ENCODE data around the gene FEN1. TPM values are rescaled to one million over a fixed set of nuclear protein-coding genes. Genes with fewer than 3 reads are reported as not detected.
A peak's percentile ranks its signal among the peaks of the same experiment; 100 is the strongest.

FEN1 gene
- total RNA-seq, 2 experiments from 2014 or later = 141 to 150 TPM

DNA sequence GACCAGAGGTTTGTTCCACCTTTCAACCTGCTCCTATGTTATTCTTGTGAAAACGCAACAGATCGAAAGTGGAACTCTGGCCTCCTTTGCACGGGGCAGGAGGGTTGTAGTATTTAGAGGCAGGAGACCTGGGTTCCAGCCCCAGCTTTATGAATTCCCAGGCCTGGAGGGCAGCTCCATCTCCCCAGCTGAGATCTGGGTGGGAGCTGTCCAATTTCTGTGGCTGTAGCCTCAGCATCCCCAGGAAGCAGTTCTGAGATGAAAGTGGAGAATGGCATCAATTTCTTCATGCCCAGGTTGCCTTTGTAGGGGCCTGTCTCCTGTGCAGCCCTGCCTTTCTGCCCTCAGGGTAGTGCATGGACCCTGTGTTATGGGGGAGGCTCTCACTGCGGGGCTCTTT is 39.5 kb downstream of the FEN1 start:
- Mint-ChIP-seq H3K9me3 (ENCODE audit: low read depth) (no peaks in the 10 kb centered on the region), H3K27ac (peak overlapping the region; percentile 52), H3K4me1 (peaks cover 66% of the 10 kb centered on the region), H3K27me3 (peaks cover 3% of the 10 kb centered on the region), H3K36me3 (peaks cover 31% of the 10 kb centered on the region), H3K4me3 (no peak overlapping the region)
- DNase-seq (no peak), ATAC-seq (no peak)
- CTCF ChIA-PET = interaction anchor here (2.4 to 7.4 kb wide), 2 partner anchors 16 to 34 kb away, joined by 10 to 61 read pairs; partner anchors contain the start of gene FADS1

GRCh38 chr11:61832754-61833153 is 40.0 kb downstream of the FEN1 start:
- H3K36me3 Mint-ChIP-seq = peaks cover 34% of the 10 kb centered on the region
- CTCF ChIA-PET = interaction anchor here (2.4 to 7.4 kb wide), 2 partner anchors 17 to 35 kb away, joined by 10 to 61 read pairs; partner anchors contain the start of gene FADS1

DNA sequence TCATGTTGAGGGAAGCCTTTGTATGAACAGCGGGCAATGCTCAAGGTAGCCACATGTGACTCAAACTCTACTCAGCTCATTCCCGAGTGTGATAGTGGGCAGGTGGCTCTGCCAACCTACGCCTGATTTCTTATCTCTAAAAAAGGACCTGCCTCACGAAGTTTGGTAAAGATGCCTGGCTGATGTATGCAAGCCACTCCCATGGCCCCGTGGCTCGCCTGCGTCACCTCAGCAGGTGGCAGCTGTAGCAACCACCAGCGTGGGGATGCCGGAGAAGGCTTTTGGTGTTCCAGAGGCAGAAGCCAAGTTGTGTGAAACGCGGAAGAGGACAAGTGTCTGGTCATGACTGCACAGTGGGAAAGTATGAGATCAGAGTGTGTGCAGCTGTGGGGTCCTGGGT is 40.8 kb downstream of the FEN1 start:
- Mint-ChIP-seq H3K9me3 (ENCODE audit: low read depth) (no peaks in the 10 kb centered on the region), H3K4me1 (peaks cover 65% of the 10 kb centered on the region), H3K4me3 (no peak overlapping the region), H3K27ac (peak overlapping the region; percentile 89), H3K27me3 (peaks cover 2% of the 10 kb centered on the region), H3K36me3 (peaks cover 38% of the 10 kb centered on the region)
- DNase-seq (no peak), ATAC-seq (no peak)
- CTCF ChIA-PET = interaction anchor here (2.1 to 2.3 kb wide), 3 partner anchors 16 to 66 kb away, joined by 6 to 15 read pairs (median 7); partner anchors contain the start of gene FADS1

More at GRCh38 chr11:61832754-61833153, 40.0 kb downstream of the FEN1 start:
- no peak for ATAC-seq
- DNase-seq = no peak
- peaks cover 3% of the 10 kb centered on the region for H3K27me3 Mint-ChIP-seq
- no peak overlapping the region for H3K4me3 Mint-ChIP-seq
- H3K9me3 Mint-ChIP-seq (ENCODE audit: low read depth) = no peaks in the 10 kb centered on the region
- peak overlapping the region; percentile 48 for H3K27ac Mint-ChIP-seq
- H3K4me1 Mint-ChIP-seq = peaks cover 65% of the 10 kb centered on the region

DNA sequence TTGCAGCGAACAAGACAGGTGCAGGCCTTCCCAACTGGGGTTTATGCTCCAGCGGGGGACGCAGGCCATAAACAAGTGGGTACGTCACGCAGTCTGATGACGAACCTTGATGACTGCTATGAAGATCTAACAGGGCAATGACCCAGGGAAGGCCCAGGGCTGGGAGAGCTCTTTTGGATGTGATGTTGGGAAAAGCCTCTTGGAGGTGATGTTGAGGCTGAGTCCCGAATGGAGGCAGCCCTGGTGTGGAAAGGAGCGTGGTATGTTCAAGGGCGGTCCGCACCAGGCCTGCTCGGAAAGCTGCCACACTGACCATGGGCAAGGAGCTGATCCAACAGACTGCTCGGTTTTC is 41.2 kb downstream of the FEN1 start:
- CTCF ChIA-PET = interaction anchor here (1.0 to 2.3 kb wide), 7 partner anchors 17 to 113 kb away, joined by 5 to 15 read pairs (median 6); partner anchors contain the start of genes FADS1, FEN1 and TMEM258
- H3K36me3 Mint-ChIP-seq = peaks cover 43% of the 10 kb centered on the region
- peak overlapping the region; percentile 9 for H3K4me3 Mint-ChIP-seq
- ATAC-seq (no peak), DNase-seq (no peak)
- H3K4me1 Mint-ChIP-seq = peaks cover 65% of the 10 kb centered on the region
- peak overlapping the region; percentile 89 for H3K27ac Mint-ChIP-seq
- no peaks in the 10 kb centered on the region for H3K27me3 Mint-ChIP-seq
- no peaks in the 10 kb centered on the region for H3K9me3 Mint-ChIP-seq (ENCODE audit: low read depth)

DNA sequence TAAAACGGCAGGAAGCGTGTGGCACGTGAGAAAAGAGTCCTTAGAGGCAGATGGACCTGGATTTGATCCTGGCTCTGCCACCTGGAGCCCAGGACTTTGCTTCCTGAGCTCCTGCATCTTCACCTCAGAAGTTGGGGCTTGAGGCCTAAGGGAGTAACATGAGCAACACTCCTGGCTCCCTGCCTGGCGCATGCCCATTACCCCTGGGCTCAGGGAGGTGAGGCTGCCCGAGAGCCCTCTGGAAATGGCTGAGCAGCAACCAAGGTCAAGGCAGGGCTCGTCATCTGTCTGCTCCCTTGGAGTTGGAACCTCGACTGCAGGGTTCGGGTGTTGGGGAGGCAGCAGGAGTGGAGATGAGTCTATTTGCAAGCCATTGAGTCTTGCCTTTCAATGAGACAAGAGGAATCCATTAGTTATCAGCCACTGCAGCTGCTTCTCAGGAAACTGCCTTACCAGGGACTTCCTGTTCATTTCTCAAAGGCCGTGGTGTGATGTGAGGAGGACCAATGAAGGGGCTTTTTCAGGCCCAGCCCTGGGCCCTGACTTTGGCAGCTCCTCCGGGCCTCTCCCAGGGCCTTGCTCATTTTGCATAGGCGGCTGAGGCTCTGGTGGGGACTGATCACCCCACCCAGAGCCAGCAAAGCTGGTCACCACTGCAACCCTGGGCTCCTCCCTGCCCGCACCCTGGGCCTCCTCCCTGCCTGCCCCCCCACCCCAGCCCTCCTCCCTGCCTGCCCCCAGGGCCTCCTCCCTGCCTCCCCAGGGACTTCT is 41.8 kb downstream of the FEN1 start:
- peak overlapping the region; percentile 89 for H3K27ac Mint-ChIP-seq
- H3K36me3 Mint-ChIP-seq = peaks cover 43% of the 10 kb centered on the region
- peak; percentile 91 for DNase-seq

GRCh38 chr11:61836193-61836592 is 43.5 kb downstream of the FEN1 start:
- no peak for ATAC-seq
- H3K36me3 Mint-ChIP-seq = peaks cover 47% of the 10 kb centered on the region
- H3K27me3 Mint-ChIP-seq = no peaks in the 10 kb centered on the region

More for the DNA sequence above, 41.8 kb downstream of the FEN1 start:
- Mint-ChIP-seq H3K4me1 (peaks cover 61% of the 10 kb centered on the region), H3K27me3 (no peaks in the 10 kb centered on the region), H3K4me3 (peak overlapping the region; percentile 35), H3K9me3 (ENCODE audit: low read depth) (no peaks in the 10 kb centered on the region)
- peak; percentile 99 for ATAC-seq
- CTCF ChIA-PET = interaction anchor here (1.0 to 2.3 kb wide), 7 partner anchors 17 to 113 kb away, joined by 5 to 15 read pairs (median 6); partner anchors contain the start of genes FADS1, FEN1 and TMEM258

DNA sequence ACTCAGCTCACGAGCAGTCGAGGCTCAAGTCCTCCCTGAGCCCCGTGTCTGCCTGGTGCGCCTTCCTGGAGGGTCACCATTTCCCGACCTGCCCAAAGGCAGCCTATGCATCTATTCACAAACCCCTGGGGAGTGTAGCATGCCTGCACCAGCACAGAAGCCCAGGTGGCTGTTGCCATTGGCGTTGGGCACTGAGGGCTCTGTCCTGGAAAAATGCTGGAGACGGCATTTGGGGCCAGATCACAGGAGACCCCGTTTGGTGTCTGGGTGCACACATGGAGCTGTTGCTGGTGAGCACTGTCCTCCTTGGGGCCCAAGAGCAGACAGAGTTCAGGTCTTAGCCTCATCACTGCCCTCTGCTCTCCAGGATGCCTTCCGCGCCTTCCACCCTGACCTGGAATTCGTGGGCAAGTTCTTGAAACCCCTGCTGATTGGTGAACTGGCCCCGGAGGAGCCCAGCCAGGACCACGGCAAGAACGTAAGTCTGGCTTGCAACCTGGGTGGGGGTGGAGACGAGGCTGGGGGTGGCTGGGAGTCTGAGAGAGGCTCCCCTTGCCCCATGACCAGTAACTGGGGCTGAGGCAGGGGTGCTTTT is 44.8 kb downstream of the FEN1 start:
- Mint-ChIP-seq H3K4me1 (peaks cover 35% of the 10 kb centered on the region), H3K27me3 (no peaks in the 10 kb centered on the region), H3K4me3 (no peak overlapping the region), H3K27ac (no peak overlapping the region), H3K36me3 (peaks cover 53% of the 10 kb centered on the region), H3K9me3 (ENCODE audit: low read depth) (no peaks in the 10 kb centered on the region)
- ATAC-seq (no peak), DNase-seq (no peak)
- CTCF ChIA-PET = interaction anchor here (1.0 to 1.2 kb wide), 3 partner anchors 9 to 41 kb away, joined by 3 to 4 read pairs (median 4); partner anchors contain the start of gene FADS2

More at GRCh38 chr11:61836193-61836592, 43.5 kb downstream of the FEN1 start:
- Mint-ChIP-seq H3K27ac (peak overlapping the region; percentile 74), H3K4me3 (no peak overlapping the region), H3K4me1 (peaks cover 46% of the 10 kb centered on the region), H3K9me3 (ENCODE audit: low read depth) (no peaks in the 10 kb centered on the region)
- CTCF ChIA-PET = interaction anchor here (1.0 to 1.5 kb wide), 3 partner anchors 20 to 401 kb away, joined by 3 to 4 read pairs (median 3); no protein-coding TSS in a partner anchor
- no peak for DNase-seq

DNA sequence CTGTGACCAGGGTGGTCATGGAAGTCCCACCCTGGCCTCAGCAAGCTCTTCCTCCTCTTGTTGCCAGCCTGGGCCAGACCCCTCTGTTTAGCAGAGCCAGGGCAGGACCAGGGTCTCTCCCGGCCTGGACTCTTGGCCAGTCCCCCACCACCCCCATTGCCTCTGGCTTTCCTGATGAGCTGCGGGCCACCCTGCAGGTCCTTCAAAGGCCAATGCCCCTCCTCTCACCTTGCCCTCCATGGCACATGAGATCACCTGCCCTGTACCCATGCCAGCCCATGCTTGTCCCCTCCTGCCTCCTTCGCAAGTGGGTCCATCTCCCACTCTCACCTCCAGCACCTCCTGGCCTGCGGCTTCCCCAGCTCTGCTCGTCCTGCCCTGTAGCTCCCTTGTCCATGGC is 45.8 kb downstream of the FEN1 start:
- Mint-ChIP-seq H3K27ac (no peak overlapping the region), H3K36me3 (peaks cover 56% of the 10 kb centered on the region), H3K27me3 (no peaks in the 10 kb centered on the region), H3K4me1 (peaks cover 25% of the 10 kb centered on the region), H3K9me3 (ENCODE audit: low read depth) (no peaks in the 10 kb centered on the region), H3K4me3 (no peak overlapping the region)
- DNase-seq = no peak
- CTCF ChIA-PET = no interaction called here
- no peak for ATAC-seq

DNA sequence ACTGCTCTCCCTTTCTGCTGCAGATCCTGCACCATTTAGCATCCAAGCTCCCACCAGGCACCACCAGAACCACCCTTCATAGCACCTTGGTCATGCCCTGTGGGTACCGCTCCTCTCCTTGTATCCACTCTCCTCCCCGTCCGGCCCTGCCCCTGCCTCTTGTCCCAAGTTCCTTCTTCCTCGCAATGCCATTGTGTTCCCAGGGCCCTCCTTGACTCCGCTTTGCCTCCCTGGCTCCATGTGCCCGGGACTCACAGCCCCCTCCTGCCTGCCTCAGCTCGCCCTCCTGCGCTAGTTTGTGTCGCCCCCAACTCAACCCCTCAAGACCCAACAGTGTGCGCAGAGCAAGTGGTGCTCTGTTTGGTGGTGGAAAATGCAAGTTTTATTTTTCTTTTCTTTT is 46.2 kb downstream of the FEN1 start:
- Mint-ChIP-seq H3K27me3 (no peaks in the 10 kb centered on the region), H3K27ac (no peak overlapping the region), H3K4me3 (no peak overlapping the region), H3K36me3 (peaks cover 53% of the 10 kb centered on the region), H3K4me1 (peaks cover 21% of the 10 kb centered on the region), H3K9me3 (ENCODE audit: low read depth) (no peaks in the 10 kb centered on the region)
- DNase-seq = no peak
- CTCF ChIA-PET = no interaction called here
- ATAC-seq = no peak

GRCh38 chr11:61839742-61840141 is 47.0 kb downstream of the FEN1 start:
- CTCF ChIA-PET = no interaction called here
- Mint-ChIP-seq H3K4me1 (peaks cover 13% of the 10 kb centered on the region), H3K36me3 (peaks cover 51% of the 10 kb centered on the region), H3K27ac (no peak overlapping the region), H3K27me3 (no peaks in the 10 kb centered on the region), H3K4me3 (no peak overlapping the region), H3K9me3 (ENCODE audit: low read depth) (no peaks in the 10 kb centered on the region)
- DNase-seq = no peak
- ATAC-seq = no peak

- Mint-ChIP-seq H3K4me1 (peaks cover 7% of the 10 kb centered on the region), H3K27ac (no peak overlapping the region), H3K27me3 (no peaks in the 10 kb centered on the region), H3K9me3 (ENCODE audit: low read depth) (no peaks in the 10 kb centered on the region), H3K36me3 (peaks cover 53% of the 10 kb centered on the region), H3K4me3 (no peak overlapping the region)
- ATAC-seq (no peak), DNase-seq (no peak)
- CTCF ChIA-PET = no interaction called here
Measured at GRCh38 chr11:61840371-61840770, 47.7 kb downstream of the FEN1 start.

- Mint-ChIP-seq H3K4me3 (no peak overlapping the region), H3K4me1 (no peaks in the 10 kb centered on the region), H3K27me3 (no peaks in the 10 kb centered on the region), H3K27ac (peak overlapping the region; percentile 15), H3K36me3 (peaks cover 56% of the 10 kb centered on the region), H3K9me3 (ENCODE audit: low read depth) (no peaks in the 10 kb centered on the region)
- CTCF ChIA-PET = interaction anchor here (2.1 kb wide), 1 partner anchor 240 kb away, joined by 5 read pairs; no protein-coding TSS in a partner anchor
- ATAC-seq (no peak), DNase-seq (no peak)
Measured at GRCh38 chr11:61841636-61842527, 49.2 kb downstream of the FEN1 start.

GRCh38 chr11:61842528-61842820 is 49.8 kb downstream of the FEN1 start:
- peaks cover 58% of the 10 kb centered on the region for H3K36me3 Mint-ChIP-seq
- DNase-seq = no peak
- CTCF ChIA-PET = interaction anchor here (2.1 kb wide), 1 partner anchor 239 kb away, joined by 5 read pairs; no protein-coding TSS in a partner anchor
- no peaks in the 10 kb centered on the region for H3K4me1 Mint-ChIP-seq
- no peak overlapping the region for H3K4me3 Mint-ChIP-seq
- no peaks in the 10 kb centered on the region for H3K9me3 Mint-ChIP-seq (ENCODE audit: low read depth)
- no peak for ATAC-seq
- no peaks in the 10 kb centered on the region for H3K27me3 Mint-ChIP-seq
- no peak overlapping the region for H3K27ac Mint-ChIP-seq

All from activated CD8-positive, alpha-beta memory T cell treated with anti-CD3 and anti-CD28 coated beads, Interleukin-2, amount 10 ng/mL, durations not matched to agents 7 days and 5 days (primary cell).